Measurements from ENCODE around the gene B3GLCT. TPM values are rescaled to one million over a fixed set of nuclear protein-coding genes. Genes with fewer than 3 reads are reported as not detected.

Gene B3GLCT
- total and polyA plus RNA-seq, 2 donors (not counting 3 experiments of a cell fraction or from before 2014, with no cell fraction given), result 5.2 to 14.6 TPM

DNA sequence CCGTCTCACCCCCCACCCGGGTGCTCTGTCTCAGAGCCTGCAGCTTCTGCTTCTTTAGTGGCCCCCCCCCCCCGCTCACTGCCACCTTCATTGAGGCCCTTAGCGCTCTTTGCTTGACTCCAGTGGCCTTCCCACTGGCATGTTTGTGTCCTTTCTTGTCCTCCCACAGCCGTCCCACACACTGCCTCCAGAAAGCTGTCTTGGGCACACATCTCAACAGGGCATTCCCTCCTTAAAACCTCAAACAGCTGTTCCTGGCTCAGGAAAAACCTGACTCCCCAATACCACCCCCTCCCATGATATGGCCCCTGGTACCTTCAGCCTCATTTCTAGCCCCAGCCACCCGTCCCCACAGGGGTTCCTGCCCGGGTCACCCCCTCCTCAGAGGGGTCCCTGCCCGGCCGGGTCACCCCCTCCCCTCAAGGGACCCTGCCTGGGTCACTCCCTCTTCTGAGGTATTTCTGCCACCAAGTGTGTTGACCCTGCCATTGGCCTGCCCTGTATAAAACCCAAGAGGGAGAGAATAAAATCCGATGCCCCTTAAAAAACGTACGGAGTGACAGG lies 8.9 kb downstream of the B3GLCT start:
- intact Hi-C loops (cut with micrococcal nuclease) (no loop called here), dilution Hi-C loops (cut with MboI; ENCODE audit: extremely low pct_ligation_motif_present, low sequenced_read_pairs) (no loop called here)
- Histone ChIP-seq H3K27ac (ENCODE audit: insufficient read depth, low read depth, low read length) (no peak overlapping the region), H2AFZ (ENCODE audit: low read depth, low read length) (no peak overlapping the region), H3K79me2 (ENCODE audit: control insufficient read depth, insufficient read depth, low read length) (no peaks in the 10 kb centered on the region), H3K27me3 (ENCODE audit: control insufficient read depth in 2 of 2, insufficient read depth in 2 of 2, low read length in 2 of 2) (no peaks in the 10 kb centered on the region), H4K20me1 (replicated peaks; ENCODE audit: control insufficient read depth, extremely low read depth, insufficient read depth, low read length) (peaks cover 2% of the 10 kb centered on the region), H3K9me3 (replicated peaks; ENCODE audit: control insufficient read depth, insufficient read depth, low read length) (no peaks in the 10 kb centered on the region), H3K9ac (replicated peaks; ENCODE audit: extremely low read depth, insufficient read depth, low read length) (no peak overlapping the region), H3K9me1 (replicated peaks; ENCODE audit: control insufficient read depth, extremely low read depth, insufficient read depth, low read length) (no peaks in the 10 kb centered on the region), H3K4me2 (ENCODE audit: insufficient read depth, low read length) (no peak overlapping the region), H3K4me3 (replicated peaks in 1 of 3; ENCODE audit: insufficient read depth in 1 of 3, low read depth in 1 of 3, low read length in 3 of 3) (no peak overlapping the region), H3K36me3 (ENCODE audit: control insufficient read depth in 2 of 2, extremely low read depth in 1 of 2, insufficient read depth in 2 of 2, low read length in 2 of 2) (no peaks in the 10 kb centered on the region), H3K4me1 (ENCODE audit: control insufficient read depth, extremely low read depth, insufficient read depth, low read length) (peaks cover 3% of the 10 kb centered on the region)
- FAIRE-seq (no peak), DNase-seq (ENCODE audit: low read depth, low spot score) (no peak)
- CTCF ChIA-PET, result interaction anchor here (0.8 to 1.4 kb wide), 3 partner anchors 8 to 27 kb away, joined by 3 to 7 read pairs (median 4); partner anchors contain the start of gene B3GLCT
- BruUV-seq (replicated peaks), result no TSS peak
- POLR2A ChIA-PET, result interaction anchor here (0.8 kb wide), 1 partner anchor 10 kb away, joined by 5 read pairs; no protein-coding TSS in a partner anchor
- TF ChIP-seq, protein P1, sequence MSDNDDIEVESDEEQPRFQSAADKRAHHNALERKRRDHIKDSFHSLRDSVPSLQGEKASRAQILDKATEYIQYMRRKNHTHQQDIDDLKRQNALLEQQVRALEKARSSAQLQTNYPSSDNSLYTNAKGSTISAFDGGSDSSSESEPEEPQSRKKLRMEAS (IDR thresholded peaks at IDR 0.05; ENCODE audit: insufficient read depth, insufficient read length), result no peak

DNA sequence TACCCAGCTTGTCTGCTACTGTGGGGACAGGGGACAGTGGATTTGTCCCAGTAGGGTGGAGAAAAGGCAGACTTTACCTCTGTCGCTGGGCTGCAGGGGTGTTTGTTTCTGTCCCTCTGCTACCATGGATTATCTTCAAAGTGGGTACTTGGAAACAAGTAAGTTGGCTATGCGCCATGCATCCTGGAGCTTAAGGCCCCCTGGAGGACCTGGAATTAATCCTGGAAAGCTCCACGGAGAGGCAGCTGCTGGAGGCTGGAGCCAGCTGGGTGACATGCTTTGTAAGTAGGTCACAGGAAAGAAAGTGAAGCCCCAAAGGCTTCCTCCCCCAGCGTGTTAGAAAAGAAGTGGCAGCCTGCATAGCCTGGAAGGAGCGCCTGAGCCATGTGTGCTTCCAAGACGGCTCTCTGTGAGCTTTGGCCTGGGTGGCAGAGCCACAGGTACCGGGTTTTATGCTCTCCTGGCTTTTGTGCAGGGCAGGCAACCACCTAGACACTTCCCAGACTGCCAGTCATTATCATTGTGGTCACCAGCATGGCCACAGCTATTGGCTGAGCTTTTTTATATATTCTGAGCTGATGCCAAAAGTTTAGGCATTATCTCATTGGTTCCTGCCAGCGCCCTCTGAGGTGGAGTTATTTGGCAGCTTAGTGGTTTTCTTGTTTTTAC lies 9.5 kb downstream of the B3GLCT start:
- peaks cover 2% of the 10 kb centered on the region for H4K20me1 ChIP-seq (replicated peaks; ENCODE audit: control insufficient read depth, extremely low read depth, insufficient read depth, low read length)
- H3K9me3 ChIP-seq (replicated peaks; ENCODE audit: control insufficient read depth, insufficient read depth, low read length), result no peaks in the 10 kb centered on the region
- H3K27ac ChIP-seq (ENCODE audit: insufficient read depth, low read depth, low read length), result no peak overlapping the region
- POLR2A ChIA-PET, result interaction anchor here (0.8 kb wide), 1 partner anchor 9 kb away, joined by 5 read pairs; no protein-coding TSS in a partner anchor
- FAIRE-seq (no peak), DNase-seq (ENCODE audit: low read depth, low spot score) (peak; percentile 56)
- no peak overlapping the region for H3K4me2 ChIP-seq (ENCODE audit: insufficient read depth, low read length)
- H3K79me2 ChIP-seq (ENCODE audit: control insufficient read depth, insufficient read depth, low read length), result no peaks in the 10 kb centered on the region
- TF ChIP-seq FOS (IDR thresholded peaks at IDR 0.05; ENCODE audit: borderline replicate concordance, insufficient read depth, low read length) (no peak), POLR2AphosphoS5 (IDR thresholded peaks at IDR 0.05; ENCODE audit: insufficient read depth, low read depth, low read length) (no peak), POLR2A (IDR thresholded peaks at IDR 0.05; ENCODE audit: low read depth, low read length) (no peak), MYC (IDR thresholded peaks at IDR 0.05; ENCODE audit: low read depth, low read length) (no peak), EZH2 (IDR thresholded peaks at IDR 0.05; ENCODE audit: borderline replicate concordance, low read depth, low read length, severe bottlenecking) (no peak), GATA2 (IDR thresholded peaks at IDR 0.05; ENCODE audit: insufficient read depth, insufficient read length, low read depth, low read length) (no peak), JUN (IDR thresholded peaks at IDR 0.05; ENCODE audit: borderline replicate concordance, insufficient read depth, insufficient read length, low read depth) (no peak)
- TF ChIP-seq, protein P1 (IDR thresholded peaks at IDR 0.05; ENCODE audit: insufficient read depth, insufficient read length), result no peak
- TF ChIP-seq, protein P2, sequence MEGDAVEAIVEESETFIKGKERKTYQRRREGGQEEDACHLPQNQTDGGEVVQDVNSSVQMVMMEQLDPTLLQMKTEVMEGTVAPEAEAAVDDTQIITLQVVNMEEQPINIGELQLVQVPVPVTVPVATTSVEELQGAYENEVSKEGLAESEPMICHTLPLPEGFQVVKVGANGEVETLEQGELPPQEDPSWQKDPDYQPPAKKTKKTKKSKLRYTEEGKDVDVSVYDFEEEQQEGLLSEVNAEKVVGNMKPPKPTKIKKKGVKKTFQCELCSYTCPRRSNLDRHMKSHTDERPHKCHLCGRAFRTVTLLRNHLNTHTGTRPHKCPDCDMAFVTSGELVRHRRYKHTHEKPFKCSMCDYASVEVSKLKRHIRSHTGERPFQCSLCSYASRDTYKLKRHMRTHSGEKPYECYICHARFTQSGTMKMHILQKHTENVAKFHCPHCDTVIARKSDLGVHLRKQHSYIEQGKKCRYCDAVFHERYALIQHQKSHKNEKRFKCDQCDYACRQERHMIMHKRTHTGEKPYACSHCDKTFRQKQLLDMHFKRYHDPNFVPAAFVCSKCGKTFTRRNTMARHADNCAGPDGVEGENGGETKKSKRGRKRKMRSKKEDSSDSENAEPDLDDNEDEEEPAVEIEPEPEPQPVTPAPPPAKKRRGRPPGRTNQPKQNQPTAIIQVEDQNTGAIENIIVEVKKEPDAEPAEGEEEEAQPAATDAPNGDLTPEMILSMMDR (IDR thresholded peaks at IDR 0.05; ENCODE audit: extremely low read depth in 1 of 2, insufficient read depth in 1 of 2, low read depth in 1 of 2, low read length in 2 of 2), result no peak
- intact Hi-C loops (cut with micrococcal nuclease), result no loop called here
- no peak overlapping the region for H2AFZ ChIP-seq (ENCODE audit: low read depth, low read length)
- dilution Hi-C loops (cut with MboI; ENCODE audit: extremely low pct_ligation_motif_present, low sequenced_read_pairs), result no loop called here
- no peak overlapping the region for H3K4me3 ChIP-seq (replicated peaks in 1 of 3; ENCODE audit: insufficient read depth in 1 of 3, low read depth in 1 of 3, low read length in 3 of 3)
- no peak overlapping the region for H3K9ac ChIP-seq (replicated peaks; ENCODE audit: extremely low read depth, insufficient read depth, low read length)
- H3K4me1 ChIP-seq (ENCODE audit: control insufficient read depth, extremely low read depth, insufficient read depth, low read length), result peaks cover 2% of the 10 kb centered on the region
- BruUV-seq (replicated peaks), result no TSS peak
- no peaks in the 10 kb centered on the region for H3K9me1 ChIP-seq (replicated peaks; ENCODE audit: control insufficient read depth, extremely low read depth, insufficient read depth, low read length)
- CTCF ChIA-PET, result interaction anchor here (0.8 to 1.4 kb wide), 3 partner anchors 9 to 27 kb away, joined by 3 to 7 read pairs (median 4); partner anchors contain the start of gene B3GLCT
- no peaks in the 10 kb centered on the region for H3K36me3 ChIP-seq (ENCODE audit: control insufficient read depth in 2 of 2, extremely low read depth in 1 of 2, insufficient read depth in 2 of 2, low read length in 2 of 2)
- H3K27me3 ChIP-seq (ENCODE audit: control insufficient read depth in 2 of 2, insufficient read depth in 2 of 2, low read length in 2 of 2), result no peaks in the 10 kb centered on the region

Measured in endothelial cell of umbilical vein (primary cell).